Measurements from ENCODE around the gene SLC5A2.

DNA sequence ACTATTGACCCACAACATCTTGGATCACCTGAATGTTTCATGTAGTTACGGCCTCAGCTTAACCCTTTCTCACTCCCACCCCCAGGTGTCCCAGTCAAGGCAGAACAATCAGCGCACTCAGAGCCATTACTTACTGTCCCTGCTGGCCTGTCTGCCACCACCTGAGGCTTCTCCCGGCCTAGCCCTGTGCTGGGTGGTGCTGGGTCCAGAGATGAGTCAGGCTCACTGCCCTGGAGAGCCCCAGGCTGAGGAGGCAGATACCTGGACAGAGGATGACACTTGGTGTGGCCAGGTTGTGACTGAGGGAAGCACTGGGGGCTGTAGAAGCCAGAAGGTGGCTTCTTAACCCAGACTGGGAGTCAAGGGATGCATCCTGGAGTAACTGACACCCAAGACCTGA, 4.0 kb upstream of the SLC5A2 start:
- no peak for TF ChIP-seq CTCF (IDR thresholded peaks at IDR 0.05; ENCODE audit: low read depth, low read length, poor library complexity, severe bottlenecking)
- no peak for TF ChIP-seq EZH2phosphoT487 (IDR thresholded peaks at IDR 0.05; ENCODE audit: borderline replicate concordance, low read length)
